Upper lobe of left lung (tissue), 6 donors: Measurements from ENCODE around the gene ATRNL1. TPM values are rescaled to one million over a fixed set of nuclear protein-coding genes. Genes with fewer than 3 reads are reported as not detected.

Experiments used
- ATAC-seq, 2 donors: fragments of 200-7000 bp; cut with Tn5 transposase; one replicate each; pipeline ENCODE4 v1.9.1; 2022; ENCODE audit warnings: mild to moderate bottlenecking in 2 of 2, moderate library complexity in 2 of 2; ENCODE audit not compliant: low FRiP score in 2 of 2
- DNase-seq, 2 donors: peaks; one replicate each; pipeline ENCODE4 v3.0.0-alpha.2; 2019 to 2020
- H3K27ac ChIP-seq, 4 donors: fragments of 200-600 bp; sonication (generic); one replicate each; pipeline ENCODE4 v1.5.1; 2016 to 2019
- H3K27me3 ChIP-seq, 4 donors: fragments of 200-600 bp; sonication (generic); one replicate each; pipeline ENCODE4 v1.5.1; 2017 to 2019
- H3K36me3 ChIP-seq, 4 donors: fragments of 200-600 bp; sonication (generic); one replicate each; pipeline ENCODE4 v1.5.1; 2016 to 2019
- H3K4me1 ChIP-seq, 4 donors: fragments of 200-600 bp; sonication (generic); one replicate each; pipeline ENCODE4 v1.5.1; 2018 to 2019
- H3K4me3 ChIP-seq, 4 donors: fragments of 200-600 bp; sonication (generic); one replicate each; pipeline ENCODE4 v1.5.1; 2017 to 2019; ENCODE audit warnings: mild to moderate bottlenecking in 2 of 4, moderate library complexity in 1 of 4
- H3K9me3 ChIP-seq, 4 donors: fragments of 200-600 bp; sonication (generic); one replicate each; pipeline ENCODE4 v1.5.1; 2018 to 2019
- CTCF ChIP-seq, 6 experiments: fragments of 450-650 bp in 4 of 6; fragments of 200-600 bp in 2 of 6; sonication (generic) in 2 of 6; IDR thresholded peaks; one replicate each; pipeline ENCODE4 v1.5.1; 2016 to 2019; ENCODE audit warnings: antibody characterized with exemption in 6 of 6
- EP300 ChIP-seq, 4 donors: sonication (generic); formaldehyde crosslinking; IDR thresholded peaks; one replicate each; pipeline ENCODE4 v1.5.1; 2017; ENCODE audit warnings: antibody characterized with exemption in 4 of 4, control low read depth in 2 of 4
- POLR2A ChIP-seq, 4 donors: fragments of 450-650 bp; IDR thresholded peaks; one replicate each; pipeline ENCODE4 v1.5.1; 2016 to 2017; ENCODE audit warnings: antibody characterized with exemption in 4 of 4, mild to moderate bottlenecking in 2 of 4
- POLR2AphosphoS5 ChIP-seq, 2 donors: sonication (generic); formaldehyde crosslinking; IDR thresholded peaks; one replicate each; pipeline ENCODE4 v1.5.1; 2017; ENCODE audit warnings: antibody characterized with exemption in 2 of 2
- WGBS, 2 donors: methylation state at CpG; one replicate each; pipeline ENCODE4 v1.1.5; 2017 to 2018; 5-methylcytosine and 5-hydroxymethylcytosine counted together
- total RNA-seq, 6 donors: library from RNA; depleted of rRNA in 4 of 6; stranded (reverse); fragments of >200 nt in 4 of 6; gene quantifications; one replicate each; pipeline versions ENCODE4 v1.1.0 to v1.2.1, GENCODE V29; 2016 to 2021
- donor health status: DM: no; HTN: no; CAD: no; lungs with moderate emphysema.
- donor health status: DM: no; HTN: yes; CAD: no; lungs with severe emphysema.

ATRNL1 gene
- total RNA-seq, 6 donors from 2014 or later: 0.11 to 1.0 (median 0.39) TPM

- Histone ChIP-seq H3K4me1 (no peaks in the 10 kb centered on the region), H3K27me3 (no peaks in the 10 kb centered on the region), H3K9me3 (peaks cover 0 to 9% (median 0%) of the 10 kb centered on the region in 4 donors), H3K36me3 (no peaks in the 10 kb centered on the region), H3K4me3 (no peak overlapping the region), H3K27ac (no peak overlapping the region)
- no peak for DNase-seq
- ATAC-seq: no peak
- TF ChIP-seq POLR2A (IDR thresholded peaks at IDR 0.05) (no peak), CTCF (IDR thresholded peaks at IDR 0.05) (no peak), EP300 (IDR thresholded peaks at IDR 0.05) (no peak), POLR2AphosphoS5 (IDR thresholded peaks at IDR 0.05) (no peak)
Measured at GRCh38 chr10:115409347-115409746, 316.2 kb downstream of the ATRNL1 start.

GRCh38 chr10:115417585-115418265 lies 324.6 kb downstream of the ATRNL1 start:
- Histone ChIP-seq H3K9me3 (no peaks in the 10 kb centered on the region), H3K4me1 (no peaks in the 10 kb centered on the region), H3K36me3 (no peaks in the 10 kb centered on the region), H3K27me3 (no peaks in the 10 kb centered on the region), H3K27ac (no peak overlapping the region), H3K4me3 (no peak overlapping the region)
- TF ChIP-seq EP300 (IDR thresholded peaks at IDR 0.05) (no peak), CTCF (IDR thresholded peaks at IDR 0.05) (peak in 2 of 6 experiments; percentile 30 to 31)
- ATAC-seq (peak; percentile 15 to 42), DNase-seq (peak in 1 of 2 donors; percentile 21)

DNA sequence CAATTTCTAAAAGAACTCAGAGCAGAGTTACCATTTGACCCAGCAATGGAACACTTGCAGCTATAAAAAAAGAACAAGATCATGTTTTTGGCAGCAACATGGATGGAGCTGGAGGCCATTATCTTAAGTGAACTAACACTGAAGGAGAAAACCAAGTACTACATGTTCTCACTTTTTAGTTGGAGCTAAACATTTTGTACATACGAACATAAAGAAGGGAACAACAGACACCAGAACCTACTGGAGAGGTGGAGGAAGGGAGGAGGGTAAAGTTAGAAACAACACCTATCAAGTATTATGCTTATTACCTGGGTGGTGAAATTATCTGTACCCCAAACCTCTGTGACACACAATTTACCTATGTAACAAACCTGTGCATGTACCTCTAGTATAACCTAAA lies 329.5 kb downstream of the ATRNL1 start:
- TF ChIP-seq POLR2AphosphoS5 (IDR thresholded peaks at IDR 0.05) (no peak), POLR2A (IDR thresholded peaks at IDR 0.05) (no peak), EP300 (IDR thresholded peaks at IDR 0.05) (no peak), CTCF (IDR thresholded peaks at IDR 0.05) (no peak)

DNA sequence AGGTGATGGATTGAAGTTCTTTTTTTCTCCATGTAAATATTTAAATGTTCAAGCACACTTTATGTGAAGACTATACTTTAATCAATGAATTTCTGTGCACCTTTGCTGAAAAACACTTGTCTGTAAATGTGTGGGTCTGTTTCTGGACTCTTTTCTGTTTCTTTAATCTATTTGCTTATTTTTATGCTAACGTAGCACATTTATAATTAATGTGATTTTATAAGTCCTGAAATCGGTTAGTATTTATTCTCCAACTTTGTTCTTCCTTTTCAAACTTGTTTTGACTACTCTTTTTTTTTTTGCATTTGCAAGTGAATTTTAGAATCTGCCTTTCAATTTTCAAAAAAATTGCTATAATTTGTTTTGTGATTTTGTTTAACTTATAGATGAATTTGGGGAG lies 334.4 kb downstream of the ATRNL1 start:
- H3K27ac ChIP-seq: no peak overlapping the region
- ATAC-seq (no peak), DNase-seq (no peak)
- H3K36me3 ChIP-seq: no peaks in the 10 kb centered on the region
- WGBS, 2 donors: 58 to 76% methylated on average over 2 of the region's 2 CpGs
- TF ChIP-seq POLR2A (IDR thresholded peaks at IDR 0.05): no peak
- no peak for TF ChIP-seq EP300 (IDR thresholded peaks at IDR 0.05)
- no peak for TF ChIP-seq POLR2AphosphoS5 (IDR thresholded peaks at IDR 0.05)
- no peak for TF ChIP-seq CTCF (IDR thresholded peaks at IDR 0.05)
- H3K4me1 ChIP-seq: no peaks in the 10 kb centered on the region
- no peaks in the 10 kb centered on the region for H3K9me3 ChIP-seq
- H3K27me3 ChIP-seq: no peaks in the 10 kb centered on the region
- no peak overlapping the region for H3K4me3 ChIP-seq

More for the DNA sequence above, 329.5 kb downstream of the ATRNL1 start:
- Histone ChIP-seq H3K36me3 (no peaks in the 10 kb centered on the region), H3K4me1 (no peaks in the 10 kb centered on the region), H3K27me3 (no peaks in the 10 kb centered on the region), H3K4me3 (no peak overlapping the region), H3K27ac (no peak overlapping the region), H3K9me3 (no peaks in the 10 kb centered on the region)
- WGBS, 2 donors: 47 to 64% methylated on average over 1 of the region's 1 CpG
- DNase-seq (no peak), ATAC-seq (no peak)

- no peak overlapping the region for H3K4me3 ChIP-seq
- WGBS, 2 donors: 15 to 23% methylated on average over 4 of the region's 4 CpGs
- ATAC-seq (no peak), DNase-seq (no peak)
- no peaks in the 10 kb centered on the region for H3K9me3 ChIP-seq
- H3K4me1 ChIP-seq: no peaks in the 10 kb centered on the region
- H3K36me3 ChIP-seq: no peaks in the 10 kb centered on the region
- TF ChIP-seq CTCF (IDR thresholded peaks at IDR 0.05): peak in 2 of 6 experiments; percentile 5 to 7
- TF ChIP-seq EP300 (IDR thresholded peaks at IDR 0.05): no peak
- TF ChIP-seq POLR2A (IDR thresholded peaks at IDR 0.05): no peak
- no peak for TF ChIP-seq POLR2AphosphoS5 (IDR thresholded peaks at IDR 0.05)
- H3K27ac ChIP-seq: no peak overlapping the region
- no peaks in the 10 kb centered on the region for H3K27me3 ChIP-seq
Measured at GRCh38 chr10:115432188-115432819, 339.1 kb downstream of the ATRNL1 start.
